ENCODE results near the gene CES1.
"Not testable (repeated sequence)": the region's sequence is repeated elsewhere in the genome, so short reads cannot be mapped to it uniquely, and the experiment has no call there.

Gene CES1

GRCh38 chr16:55790240-55790639, 42.7 kb downstream of the CES1 start:
- DNase-seq, result not testable (repeated sequence)

- not testable (repeated sequence) for DNase-seq
Measured at GRCh38 chr16:55782793-55783091, 50.2 kb downstream of the CES1 start.

GRCh38 chr16:55782091-55782792, 50.7 kb downstream of the CES1 start:
- not testable (repeated sequence) for DNase-seq

GRCh38 chr16:55781456-55781855, 51.4 kb downstream of the CES1 start:
- not testable (repeated sequence) for DNase-seq

- DNase-seq, result not testable (repeated sequence)
Measured at GRCh38 chr16:55780095-55780407, 52.8 kb downstream of the CES1 start.

GRCh38 chr16:55779402-55780094, 53.3 kb downstream of the CES1 start:
- no peak for DNase-seq

- no peak for DNase-seq
Measured at GRCh38 chr16:55778757-55779156, 54.1 kb downstream of the CES1 start.

GRCh38 chr16:55775857-55776256, 57.0 kb downstream of the CES1 start:
- no peak for DNase-seq

- no peak for DNase-seq
Measured at GRCh38 chr16:55773859-55774549, 58.9 kb downstream of the CES1 start.

- DNase-seq, result no peak
Measured at GRCh38 chr16:55765161-55765560, 67.7 kb downstream of the CES1 start.

- DNase-seq, result no peak
Measured at GRCh38 chr16:55760310-55761001, 72.4 kb downstream of the CES1 start.

- DNase-seq, result not testable (repeated sequence)
Measured at GRCh38 chr16:55759965-55760309, 73.0 kb downstream of the CES1 start.

- not testable (repeated sequence) for DNase-seq
Measured at GRCh38 chr16:55757595-55758527, 75.0 kb downstream of the CES1 start.

GRCh38 chr16:55756963-55757362, 75.9 kb downstream of the CES1 start:
- DNase-seq, result no peak

GRCh38 chr16:55754056-55754455, 78.8 kb downstream of the CES1 start:
- no peak for DNase-seq

- DNase-seq, result not testable (repeated sequence)
Measured at GRCh38 chr16:55753145-55753631, 79.7 kb downstream of the CES1 start.
